Activated T-cell treated with anti-CD3 and anti-CD28 coated beads, Interleukin-2, amount 50 U/mL, for 72 hours (primary cell): ENCODE measurements around the gene MRM2. TPM values are rescaled to one million over a fixed set of nuclear protein-coding genes. Genes with fewer than 3 reads are reported as not detected.

Source experiments
- ATAC-seq, 2 donors: fragments of 150-1000 bp; cut with Tn5 transposase; replicated peaks in 1 of 2; 2 replicates each; pipeline ENCODE4 v1.10.0; 2021; ENCODE audit warnings: moderate library complexity in 2 of 2, mild to moderate bottlenecking in 1 of 2
- DNase-seq, 2 donors: peaks; one replicate each; pipeline ENCODE4 v3.0.0; 2021 to 2022; ENCODE audit warnings: mixed read lengths in 1 of 2
- H3K27ac Mint-ChIP-seq: one replicate; pipeline ENCODE4 v1.8.0; 2022; ENCODE audit warnings: mild to moderate bottlenecking, moderate library complexity, mixed read lengths
- H3K27me3 Mint-ChIP-seq: one replicate; pipeline ENCODE4 v1.8.0; 2022; ENCODE audit warnings: low read depth, mixed read lengths
- H3K36me3 Mint-ChIP-seq, 2 donors: one replicate each; pipeline ENCODE4 v1.8.0; 2022; ENCODE audit warnings: mixed read lengths in 2 of 2, mild to moderate bottlenecking in 1 of 2; ENCODE audit not compliant: insufficient read depth in 2 of 2
- H3K4me1 Mint-ChIP-seq: one replicate; pipeline ENCODE4 v1.8.0; 2022; ENCODE audit warnings: low read depth, mixed read lengths
- H3K4me3 Mint-ChIP-seq, 2 donors: one replicate each; pipeline ENCODE4 v1.8.0; 2022; ENCODE audit warnings: mild to moderate bottlenecking in 2 of 2, mixed read lengths in 2 of 2, moderate library complexity in 2 of 2
- H3K9me3 Mint-ChIP-seq, 2 donors: one replicate each; pipeline ENCODE4 v1.8.0; 2022; ENCODE audit warnings: mixed read lengths in 2 of 2
- total RNA-seq, 2 donors: library from RNA; stranded (reverse); gene quantifications; one replicate each; pipeline ENCODE4 v1.2.3, GENCODE V29; 2022

MRM2 gene
- total RNA-seq, 2 donors from 2014 or later = 31.7 to 39.9 TPM

DNA sequence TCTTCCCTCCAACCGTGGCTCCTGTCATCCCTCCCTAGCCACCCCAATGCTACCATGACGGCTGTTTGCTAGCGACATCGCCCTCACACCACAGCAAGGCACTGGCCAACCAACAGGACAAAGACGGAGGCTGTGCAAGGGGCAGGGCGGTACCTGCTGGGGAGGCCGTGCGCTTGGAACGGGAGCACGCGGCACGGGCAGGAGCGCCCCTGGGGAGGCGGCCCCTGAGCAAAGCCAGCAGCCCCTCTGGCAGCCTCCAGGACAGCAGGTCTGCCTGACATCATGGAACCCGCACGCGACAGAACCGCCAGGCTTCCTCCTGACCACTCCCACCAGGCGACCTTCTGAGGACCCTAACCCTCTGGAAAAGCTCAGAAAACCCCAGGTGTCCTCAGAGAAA lies 22.0 kb downstream of the MRM2 start:
- no peak for DNase-seq
- Mint-ChIP-seq H3K36me3 (peaks cover 4 to 6% of the 10 kb centered on the region in 2 donors), H3K27me3 (no peaks in the 10 kb centered on the region), H3K27ac (no peak overlapping the region), H3K9me3 (no peaks in the 10 kb centered on the region), H3K4me3 (no peak overlapping the region), H3K4me1 (no peaks in the 10 kb centered on the region)
- no peak for ATAC-seq

DNA sequence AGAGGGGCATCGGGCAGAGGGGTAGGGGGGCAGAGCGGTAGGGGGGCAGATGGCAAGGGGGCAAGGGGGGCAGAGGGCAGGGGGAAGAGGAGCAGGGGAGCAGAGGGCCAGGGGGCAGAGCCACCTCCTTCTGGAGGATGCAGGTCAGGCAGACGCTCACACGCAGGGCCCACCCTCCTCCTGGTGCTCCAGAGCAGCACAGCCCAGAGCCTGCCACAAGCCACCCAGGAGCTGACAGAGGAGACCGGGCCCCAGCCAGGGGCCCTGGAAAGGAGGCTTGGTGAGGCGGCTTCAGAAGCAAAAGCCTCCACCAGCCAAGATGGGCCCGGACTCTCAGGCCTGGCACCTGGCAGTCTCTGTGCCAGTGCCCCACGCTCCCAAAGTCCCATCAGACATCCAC lies 22.4 kb downstream of the MRM2 start:
- H3K36me3 Mint-ChIP-seq = peaks cover 4 to 6% of the 10 kb centered on the region in 2 donors
- no peak for ATAC-seq
- no peaks in the 10 kb centered on the region for H3K27me3 Mint-ChIP-seq
- no peaks in the 10 kb centered on the region for H3K9me3 Mint-ChIP-seq
- H3K27ac Mint-ChIP-seq = no peak overlapping the region
- H3K4me1 Mint-ChIP-seq = no peaks in the 10 kb centered on the region
- DNase-seq = no peak
- no peak overlapping the region for H3K4me3 Mint-ChIP-seq

DNA sequence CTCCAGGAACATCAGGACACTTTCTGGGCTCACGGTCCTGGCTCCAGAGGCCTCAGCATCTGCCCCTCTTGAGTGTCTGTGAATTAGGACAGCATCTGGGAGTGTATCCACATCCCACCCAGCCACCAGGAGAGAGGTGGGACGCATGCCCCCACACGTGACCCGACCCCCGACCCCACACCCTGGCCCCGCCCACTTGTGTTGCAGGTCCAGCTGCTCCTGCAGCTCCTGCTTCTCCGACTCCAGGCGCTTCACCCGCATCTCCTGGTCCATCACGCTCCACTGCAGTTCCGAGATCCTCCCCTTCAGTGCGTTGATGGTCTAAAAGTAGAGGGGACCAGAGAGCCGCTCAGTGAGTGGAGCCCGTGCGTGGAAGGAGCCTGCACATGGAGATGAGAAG lies 22.9 kb downstream of the MRM2 start:
- Mint-ChIP-seq H3K27ac (no peak overlapping the region), H3K36me3 (peaks cover 4% of the 10 kb centered on the region in 2 donors), H3K27me3 (no peaks in the 10 kb centered on the region), H3K4me3 (no peak overlapping the region), H3K4me1 (no peaks in the 10 kb centered on the region), H3K9me3 (no peaks in the 10 kb centered on the region)
- no peak for ATAC-seq
- DNase-seq = no peak

DNA sequence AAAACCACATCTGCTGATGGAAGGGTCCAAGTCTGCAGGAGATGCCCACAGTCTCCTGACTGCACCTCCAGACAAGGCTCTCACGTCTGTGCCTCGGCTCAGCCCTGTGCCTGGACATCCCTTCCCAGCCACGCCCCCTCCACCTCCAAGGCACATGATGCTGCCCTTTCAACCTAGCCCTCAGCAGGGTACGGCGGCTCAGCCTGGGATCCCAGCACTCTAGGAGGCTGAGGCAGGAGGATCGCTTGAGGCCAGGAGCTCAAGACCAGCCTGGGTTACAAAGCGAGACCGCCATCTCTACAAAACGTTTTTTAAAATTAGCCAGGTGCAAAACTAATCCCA lies 23.6 kb downstream of the MRM2 start:
- ATAC-seq (no peak), DNase-seq (no peak)
- Mint-ChIP-seq H3K9me3 (no peaks in the 10 kb centered on the region), H3K4me3 (no peak overlapping the region), H3K36me3 (peaks cover 3 to 4% of the 10 kb centered on the region in 2 donors), H3K27me3 (no peaks in the 10 kb centered on the region), H3K4me1 (no peaks in the 10 kb centered on the region), H3K27ac (no peak overlapping the region)

DNA sequence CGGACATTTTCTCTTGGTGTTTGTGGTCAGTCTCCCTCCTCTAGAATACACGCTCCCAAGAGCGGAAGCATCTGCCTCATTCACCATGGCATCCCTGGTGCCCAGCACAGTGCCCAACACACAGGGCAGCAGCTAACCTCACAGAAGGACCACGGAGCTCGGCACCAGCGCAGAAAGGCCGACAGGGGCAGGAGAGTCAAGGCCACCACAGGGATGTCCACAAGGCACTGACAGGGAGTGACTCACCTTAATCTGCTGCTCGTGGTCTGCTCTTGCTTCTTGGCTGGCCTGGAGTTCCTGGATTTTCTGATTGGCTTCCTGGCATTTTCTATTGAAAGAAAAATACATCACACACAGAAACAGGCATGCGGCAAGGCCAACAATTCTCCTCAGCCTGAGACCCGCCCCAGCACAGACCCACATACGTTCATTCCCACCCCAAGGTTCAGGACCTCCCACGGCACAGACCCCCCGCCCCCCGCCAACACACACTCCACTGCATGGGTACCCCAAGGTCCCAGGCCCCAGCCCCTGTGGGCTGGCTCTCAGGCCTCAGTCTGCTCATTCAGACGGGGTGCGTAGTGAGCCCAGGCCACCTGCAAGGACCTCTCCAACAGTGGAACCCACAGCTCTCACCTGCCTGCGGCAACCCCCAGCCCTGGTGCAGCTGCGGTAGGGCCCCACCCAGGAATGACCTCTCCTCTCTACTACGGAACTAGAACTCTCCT lies 24.1 kb downstream of the MRM2 start:
- H3K9me3 Mint-ChIP-seq = no peaks in the 10 kb centered on the region
- peaks cover 3 to 6% of the 10 kb centered on the region in 2 donors for H3K36me3 Mint-ChIP-seq
- no peaks in the 10 kb centered on the region for H3K4me1 Mint-ChIP-seq
- DNase-seq (no peak), ATAC-seq (no peak)
- H3K27ac Mint-ChIP-seq = no peak overlapping the region
- H3K27me3 Mint-ChIP-seq = no peaks in the 10 kb centered on the region
- H3K4me3 Mint-ChIP-seq = no peak overlapping the region

DNA sequence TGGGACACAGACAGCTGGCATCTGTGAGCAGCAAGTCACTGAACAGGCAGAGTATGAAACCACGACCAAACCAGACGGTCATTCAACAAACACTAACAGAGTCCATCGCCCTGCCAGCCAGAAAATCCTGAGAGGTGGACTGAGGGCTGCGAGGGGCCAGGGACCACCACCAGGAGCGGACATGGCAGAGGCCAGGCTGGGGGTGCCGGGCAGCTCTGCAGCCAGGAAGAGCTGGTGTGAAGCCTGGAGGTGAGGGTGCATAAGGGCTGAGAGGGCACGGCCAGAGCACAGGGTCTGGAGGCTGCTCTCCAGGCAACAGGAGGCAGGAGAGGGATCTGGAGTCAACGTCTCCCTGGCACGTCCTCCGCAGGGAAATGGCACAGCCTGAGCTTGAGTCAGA lies 24.8 kb downstream of the MRM2 start:
- Mint-ChIP-seq H3K27ac (no peak overlapping the region), H3K4me1 (no peaks in the 10 kb centered on the region), H3K36me3 (peaks cover 4 to 11% of the 10 kb centered on the region in 2 donors)

DNA sequence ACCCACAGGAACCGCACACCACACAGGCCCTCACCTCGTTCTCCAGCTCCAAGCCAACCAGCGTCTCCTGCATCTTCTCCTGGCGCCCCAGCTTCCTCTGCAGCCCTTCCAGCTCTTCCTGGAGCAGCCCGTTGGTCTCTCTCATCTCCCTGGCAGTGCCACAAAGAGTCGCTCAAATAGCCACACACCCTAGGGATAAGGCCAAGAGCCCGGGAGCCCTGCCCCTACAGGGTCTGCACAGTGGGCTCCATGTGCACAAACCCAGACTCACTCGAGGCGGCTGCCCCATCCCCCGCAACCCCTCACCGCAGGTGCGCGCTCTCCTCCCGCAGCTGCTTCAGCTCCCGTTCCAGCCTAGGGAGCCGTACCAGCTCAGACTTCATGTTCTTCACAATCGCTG lies 26.2 kb downstream of the MRM2 start:
- H3K9me3 Mint-ChIP-seq = no peaks in the 10 kb centered on the region
- peaks cover 4 to 7% of the 10 kb centered on the region in 2 donors for H3K36me3 Mint-ChIP-seq
- no peak overlapping the region for H3K4me3 Mint-ChIP-seq

More for the DNA sequence above, 24.8 kb downstream of the MRM2 start:
- Mint-ChIP-seq H3K27me3 (no peaks in the 10 kb centered on the region), H3K9me3 (no peaks in the 10 kb centered on the region), H3K4me3 (no peak overlapping the region)
- no peak for ATAC-seq
- DNase-seq = no peak

DNA sequence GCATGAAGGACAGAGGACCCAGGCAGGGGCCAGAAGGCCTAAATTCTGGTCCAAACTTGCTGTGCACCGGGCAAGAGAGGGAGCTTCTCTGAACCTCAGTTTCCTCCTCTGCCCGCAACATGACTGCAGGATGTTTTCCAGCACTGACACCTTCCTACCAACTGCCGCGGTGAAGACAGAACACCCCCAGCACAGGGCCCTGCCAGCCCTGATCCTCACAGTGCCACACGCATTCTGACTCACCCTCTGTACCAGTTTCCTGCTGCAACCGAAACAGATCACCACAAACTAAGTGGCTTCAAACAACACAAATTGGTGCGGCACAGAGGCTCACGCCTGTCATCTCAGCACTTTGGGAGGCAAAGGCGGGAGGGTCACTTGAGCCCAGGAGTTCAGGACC lies 27.4 kb downstream of the MRM2 start:
- Mint-ChIP-seq H3K9me3 (no peaks in the 10 kb centered on the region), H3K4me3 (no peak overlapping the region), H3K27ac (no peak overlapping the region), H3K4me1 (peaks cover 5% of the 10 kb centered on the region), H3K27me3 (no peaks in the 10 kb centered on the region), H3K36me3 (peaks cover 4 to 7% of the 10 kb centered on the region in 2 donors)
- peak; percentile 26 to 33 for DNase-seq
- ATAC-seq = peak; percentile 77 to 92

More for the DNA sequence above, 26.2 kb downstream of the MRM2 start:
- H3K27me3 Mint-ChIP-seq = no peaks in the 10 kb centered on the region
- H3K27ac Mint-ChIP-seq = no peak overlapping the region
- ATAC-seq (no peak), DNase-seq (no peak)
- H3K4me1 Mint-ChIP-seq = no peaks in the 10 kb centered on the region

DNA sequence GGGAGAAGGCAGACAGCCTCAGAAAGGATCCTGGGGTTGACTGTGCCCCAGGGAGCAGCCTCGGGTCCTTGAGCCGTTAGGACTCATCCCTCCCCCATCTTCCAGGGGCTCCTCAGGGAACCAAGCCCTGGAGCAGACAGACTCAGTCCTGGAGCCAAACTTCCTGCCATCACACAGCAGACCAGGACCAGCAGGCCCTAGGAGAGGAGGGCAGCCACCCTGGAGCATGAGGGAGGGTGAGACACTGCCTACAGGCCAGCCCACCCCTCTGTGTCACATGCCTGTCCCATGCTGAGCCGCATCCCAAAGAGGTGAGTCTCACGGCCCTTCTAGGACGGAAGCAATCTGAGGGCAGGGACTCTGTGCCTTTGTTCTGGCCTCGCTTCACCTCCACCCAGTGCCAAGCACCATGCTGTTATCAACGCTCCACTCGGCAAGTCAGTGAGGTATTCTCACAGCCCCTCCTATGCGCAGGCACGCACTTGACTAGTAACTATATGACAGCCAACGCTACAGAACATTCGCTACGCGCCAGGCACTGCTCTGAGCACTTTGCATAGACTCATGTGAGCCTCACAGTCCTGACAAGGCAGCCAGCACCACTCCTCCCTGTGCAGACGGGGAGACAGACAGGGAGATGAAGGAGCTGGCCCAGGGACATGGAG lies 28.3 kb downstream of the MRM2 start:
- Mint-ChIP-seq H3K9me3 (no peaks in the 10 kb centered on the region), H3K4me3 (no peak overlapping the region), H3K27ac (no peak overlapping the region), H3K27me3 (no peaks in the 10 kb centered on the region), H3K36me3 (peaks cover 7% of the 10 kb centered on the region in 2 donors), H3K4me1 (peaks cover 5% of the 10 kb centered on the region)
- ATAC-seq = no peak
- no peak for DNase-seq

DNA sequence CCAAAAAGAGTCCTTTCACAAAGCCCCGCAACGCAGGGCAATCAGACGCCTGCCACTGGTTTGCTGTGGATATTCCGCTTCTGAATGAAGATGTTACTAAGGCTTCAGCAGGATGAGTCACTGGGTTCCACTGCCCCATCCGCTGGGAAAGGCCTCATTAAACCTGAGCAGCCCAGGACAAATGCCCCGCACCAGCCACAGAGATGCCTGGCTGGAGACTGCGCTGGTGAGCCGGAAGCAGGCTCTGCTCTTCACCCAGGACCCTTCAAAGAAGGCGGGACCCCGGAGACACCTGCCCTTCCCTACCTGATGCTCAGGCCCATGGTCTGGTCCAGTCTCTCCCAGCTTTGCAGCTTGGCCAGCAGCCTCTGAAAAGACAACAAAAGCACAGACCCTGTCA lies 29.1 kb downstream of the MRM2 start:
- Mint-ChIP-seq H3K4me1 (peaks cover 5% of the 10 kb centered on the region), H3K36me3 (peaks cover 7 to 10% of the 10 kb centered on the region in 2 donors), H3K27ac (no peak overlapping the region), H3K9me3 (no peaks in the 10 kb centered on the region), H3K4me3 (no peak overlapping the region), H3K27me3 (no peaks in the 10 kb centered on the region)
- DNase-seq = no peak
- ATAC-seq = no peak

DNA sequence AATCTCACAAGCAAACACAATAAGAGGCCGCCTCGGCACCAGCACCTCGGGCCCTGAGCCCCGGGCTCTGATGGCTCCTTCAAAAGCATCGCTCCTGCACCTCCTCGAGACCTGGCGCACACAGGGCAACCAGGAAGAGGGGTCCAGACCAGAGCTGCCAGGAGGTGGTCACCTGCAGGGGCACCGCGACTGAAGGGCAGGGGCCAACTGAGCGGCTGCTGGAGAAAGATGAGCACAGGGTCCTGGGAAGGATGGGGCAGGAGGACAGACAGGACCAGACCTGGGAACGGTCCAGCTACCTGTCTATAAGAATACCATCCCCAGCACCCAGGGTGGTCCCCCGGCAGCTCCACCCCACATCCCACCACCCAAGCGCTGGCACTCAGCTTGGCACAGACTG lies 30.1 kb downstream of the MRM2 start:
- H3K27ac Mint-ChIP-seq = no peak overlapping the region
- H3K4me1 Mint-ChIP-seq = peaks cover 5% of the 10 kb centered on the region
- no peak overlapping the region for H3K4me3 Mint-ChIP-seq
- peaks cover 4 to 12% of the 10 kb centered on the region in 2 donors for H3K36me3 Mint-ChIP-seq
- DNase-seq = no peak
- no peaks in the 10 kb centered on the region for H3K27me3 Mint-ChIP-seq
- no peaks in the 10 kb centered on the region for H3K9me3 Mint-ChIP-seq
- ATAC-seq = no peak

DNA sequence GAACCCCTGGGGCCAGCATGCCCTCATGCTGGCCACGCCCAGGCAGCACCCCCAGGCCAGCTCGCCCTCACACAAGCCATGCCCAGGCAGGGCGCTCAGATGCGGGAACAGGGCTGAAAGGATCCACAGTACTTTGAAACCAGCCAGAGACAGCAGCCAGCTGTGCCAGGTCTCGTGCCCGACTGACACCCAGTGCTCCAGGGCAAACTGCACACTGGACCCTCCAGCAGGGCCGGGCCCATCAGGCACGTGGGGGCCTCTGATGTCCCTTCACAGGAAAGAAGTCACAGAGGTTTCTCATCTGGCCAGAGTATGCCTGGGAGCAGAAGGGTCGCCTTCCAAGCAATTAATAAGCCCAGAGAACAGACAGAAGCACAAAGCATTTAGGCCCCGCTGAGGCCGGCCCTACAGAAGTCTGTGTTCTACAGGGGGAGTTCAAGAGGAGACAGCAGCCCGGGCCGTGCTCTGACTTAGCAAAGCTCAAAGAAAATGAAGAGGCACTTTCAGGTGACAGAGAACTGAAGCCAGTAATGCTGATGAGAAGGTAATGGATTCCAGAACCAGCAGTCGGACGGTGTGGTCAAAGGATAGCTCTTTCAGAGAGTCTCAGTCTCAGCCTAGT lies 30.6 kb downstream of the MRM2 start:
- Mint-ChIP-seq H3K4me3 (no peak overlapping the region), H3K27ac (no peak overlapping the region), H3K4me1 (peaks cover 5% of the 10 kb centered on the region), H3K9me3 (no peaks in the 10 kb centered on the region), H3K27me3 (no peaks in the 10 kb centered on the region), H3K36me3 (peaks cover 4 to 12% of the 10 kb centered on the region in 2 donors)
- ATAC-seq (no peak), DNase-seq (no peak)

DNA sequence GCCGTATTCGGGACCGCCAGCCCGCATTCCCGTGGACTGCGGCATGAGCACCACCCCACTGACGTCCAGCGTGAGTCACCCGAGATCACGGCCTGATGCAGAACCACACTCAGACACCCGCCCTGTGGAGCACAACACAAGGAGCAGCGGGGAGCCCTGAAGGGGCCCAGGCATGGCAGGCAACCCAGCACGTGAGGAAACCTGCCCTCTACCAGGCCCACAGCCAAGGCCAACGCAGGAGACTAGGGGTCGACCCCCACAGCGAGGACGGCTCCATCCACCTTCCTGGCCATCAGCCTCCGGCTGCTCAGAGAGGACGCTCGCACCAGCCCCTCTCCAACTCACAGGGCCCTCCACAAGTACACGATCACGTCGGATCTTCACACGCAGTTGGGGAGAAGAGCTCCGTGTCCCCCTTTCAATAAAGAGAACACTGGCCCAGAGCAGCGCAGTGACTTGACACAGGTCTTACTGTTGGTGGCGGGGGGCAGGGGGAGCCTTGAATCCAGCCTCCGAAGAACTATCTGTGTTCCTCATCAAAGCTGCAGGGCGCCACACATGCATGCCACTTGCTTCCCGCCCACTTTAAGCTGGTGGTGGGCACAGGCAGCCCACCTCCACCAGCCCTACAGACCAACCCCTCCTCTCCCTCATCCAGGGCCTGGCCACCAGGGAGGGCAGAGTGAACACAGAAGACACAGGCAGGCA lies 31.3 kb downstream of the MRM2 start:
- no peak overlapping the region for H3K27ac Mint-ChIP-seq
- no peaks in the 10 kb centered on the region for H3K9me3 Mint-ChIP-seq
- peaks cover 5% of the 10 kb centered on the region for H3K4me1 Mint-ChIP-seq
- H3K4me3 Mint-ChIP-seq = no peak overlapping the region
- DNase-seq (no peak), ATAC-seq (no peak)
- peaks cover 4 to 12% of the 10 kb centered on the region in 2 donors for H3K36me3 Mint-ChIP-seq
- H3K27me3 Mint-ChIP-seq = no peaks in the 10 kb centered on the region
